HG03521 (cell line): ENCODE measurements around the gene ACVR1B.

ENCODE experiments used
- ATAC-seq: cut with Tn5 transposase; IDR thresholded peaks from one replicate; pipeline ENCODE4 v1.9.1; 2021; ENCODE audit warnings: mild to moderate bottlenecking, moderate library complexity; ENCODE audit not compliant: unreplicated experiment

Gene ACVR1B

DNA sequence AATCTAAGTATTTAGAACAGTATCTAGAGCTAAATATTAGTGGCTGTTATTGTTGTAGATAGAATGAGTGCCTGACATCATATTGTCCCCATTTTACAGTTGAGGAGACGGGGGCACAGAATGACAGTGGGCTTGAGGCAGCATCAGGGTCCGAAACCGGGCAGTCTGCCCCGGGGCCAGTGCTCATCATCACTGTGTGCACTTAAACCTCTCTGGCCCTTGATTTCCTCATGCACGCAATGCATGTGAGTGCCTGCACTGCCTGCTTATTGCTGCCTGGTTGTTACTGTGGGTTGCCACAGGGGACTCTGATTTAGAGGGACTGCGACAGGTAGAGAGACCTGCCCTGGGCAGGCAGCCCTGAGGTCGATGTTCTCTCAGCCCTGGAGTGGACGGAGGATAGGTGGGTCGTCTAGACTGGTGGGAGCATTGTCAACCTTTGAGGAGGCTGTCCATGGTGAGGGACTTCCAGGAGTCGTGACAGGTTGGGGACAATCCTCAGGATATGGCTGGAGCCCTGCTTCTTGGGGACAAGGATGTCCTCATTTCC lies 34.4 kb upstream of the ACVR1B start:
- no peak for ATAC-seq

GRCh38 chr12:51917746-51918453 lies 33.6 kb upstream of the ACVR1B start:
- no peak for ATAC-seq

DNA sequence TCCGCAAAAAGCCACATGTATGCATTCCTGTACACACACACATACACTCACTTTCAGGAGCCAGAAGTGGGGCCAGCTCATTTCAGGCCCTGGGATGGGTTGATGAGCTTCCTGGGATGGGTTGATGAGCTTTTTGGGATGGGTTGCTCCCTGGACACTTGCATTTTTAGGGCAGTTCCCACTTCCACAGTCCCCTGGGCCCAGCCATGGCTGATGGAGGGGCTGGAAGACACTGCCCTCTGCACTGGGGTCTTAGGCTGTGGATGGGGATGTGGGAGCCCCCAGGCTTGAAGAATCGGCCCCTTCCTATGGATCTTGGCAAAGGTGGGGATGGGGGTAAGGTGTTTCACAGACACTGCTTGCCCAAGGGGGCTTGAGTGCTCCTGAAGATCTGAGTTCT lies 31.5 kb upstream of the ACVR1B start:
- no peak for ATAC-seq

- no peak for ATAC-seq
Measured at GRCh38 chr12:51921017-51921725, 30.3 kb upstream of the ACVR1B start.

- no peak for ATAC-seq
Measured at GRCh38 chr12:51922146-51922545, 29.4 kb upstream of the ACVR1B start.

DNA sequence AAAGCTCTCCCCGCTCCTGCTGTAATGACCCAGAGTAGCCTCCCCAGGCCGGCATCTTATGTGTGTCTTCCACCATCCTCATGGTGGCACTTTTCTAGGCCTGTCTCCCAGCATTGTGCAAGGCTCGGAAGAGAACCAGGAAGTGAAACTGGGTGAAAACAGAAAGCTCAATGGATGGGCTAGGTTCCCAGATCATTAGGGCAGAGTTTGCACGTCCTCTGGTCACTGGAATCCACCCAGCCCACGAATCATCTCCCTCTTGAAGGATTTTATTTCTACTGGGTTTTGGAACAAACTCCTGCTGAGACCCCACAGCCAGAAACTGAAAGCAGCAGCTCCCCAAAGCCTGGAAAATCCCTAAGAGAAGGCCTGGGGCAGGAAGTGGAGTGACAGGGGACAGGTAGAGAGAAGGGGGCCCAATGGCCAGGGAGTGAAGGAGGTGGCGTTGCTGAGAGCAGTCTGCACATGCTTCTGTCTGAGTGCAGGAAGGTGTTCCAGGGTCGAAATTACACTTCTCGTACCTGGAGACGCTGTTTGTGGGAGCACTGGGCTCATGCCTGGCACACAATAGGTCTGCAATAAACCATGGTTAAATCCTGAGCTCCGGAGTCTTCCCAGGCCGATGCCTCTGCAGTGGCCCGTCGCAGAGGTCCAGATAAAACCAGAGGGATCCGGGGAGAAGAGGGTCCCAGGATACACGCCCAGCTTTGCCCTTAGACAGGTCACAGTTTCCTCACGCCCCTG lies 28.6 kb upstream of the ACVR1B start:
- no peak for ATAC-seq

- ATAC-seq, result no peak
Measured at GRCh38 chr12:51923506-51924365, 27.8 kb upstream of the ACVR1B start.

DNA sequence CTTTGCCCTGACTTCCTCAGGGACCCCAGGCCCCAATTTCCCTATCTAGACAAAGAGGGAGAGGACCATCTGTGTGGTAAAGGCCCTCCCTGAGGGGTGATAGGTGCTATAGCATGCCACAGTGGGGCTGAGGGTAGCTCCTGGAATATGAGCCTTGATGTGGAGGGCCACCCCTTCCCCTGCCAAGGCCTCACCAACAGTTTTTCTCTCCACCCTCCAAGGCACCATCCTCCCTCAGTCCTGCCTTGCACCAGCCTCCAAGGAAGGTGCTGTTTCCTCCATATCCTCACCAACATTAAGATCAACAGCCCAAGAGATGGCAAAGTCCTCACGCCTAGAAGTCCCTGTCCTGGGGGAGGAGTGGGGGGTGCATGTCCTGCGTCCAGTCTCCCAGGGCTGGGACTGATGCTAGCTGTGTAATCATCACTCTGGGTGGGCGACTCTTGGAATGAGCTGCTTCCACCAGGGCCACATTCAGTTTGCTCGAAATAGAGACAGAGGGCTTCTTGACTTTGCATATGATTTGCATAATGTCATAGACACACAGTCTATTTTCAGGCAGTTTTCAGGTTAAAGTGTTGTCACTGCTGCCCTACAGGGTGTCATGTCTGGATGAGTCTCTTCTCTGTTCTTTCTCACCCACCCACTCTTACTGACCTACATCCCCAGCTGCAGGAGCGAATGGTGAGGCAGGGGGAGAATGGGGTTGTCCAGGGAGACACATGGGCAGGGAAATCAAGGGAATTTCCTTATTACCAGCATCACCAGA lies 26.8 kb upstream of the ACVR1B start:
- ATAC-seq, result peak; percentile 56

GRCh38 chr12:51925346-51926063 lies 26.0 kb upstream of the ACVR1B start:
- ATAC-seq, result no peak

DNA sequence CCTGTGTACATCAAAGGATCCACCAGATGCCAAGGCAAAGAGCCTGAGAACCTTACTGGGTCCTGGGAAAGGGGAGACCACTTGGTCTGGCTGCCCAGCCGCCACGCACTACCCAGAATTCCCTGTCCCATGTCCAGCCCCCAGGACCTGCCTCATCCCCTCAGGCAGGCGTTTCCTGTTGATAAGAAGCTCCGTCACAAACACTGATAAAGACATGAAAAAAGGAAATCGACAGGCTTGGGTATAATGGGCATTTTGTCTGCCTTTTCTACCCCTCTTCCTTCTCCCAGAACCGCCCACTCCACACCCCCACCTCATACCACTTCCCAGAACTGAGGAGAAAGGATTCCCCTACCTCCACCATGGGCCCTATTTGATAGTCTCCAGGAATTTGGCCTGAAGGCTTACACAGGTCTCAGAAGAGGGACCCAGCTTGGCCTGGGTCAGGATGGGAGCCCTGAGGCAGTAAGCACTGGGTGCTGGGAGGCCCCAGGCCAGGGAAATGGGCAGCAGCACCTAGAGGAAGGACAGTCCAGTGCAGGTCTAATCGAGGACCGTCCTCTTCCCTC lies 25.4 kb upstream of the ACVR1B start:
- ATAC-seq, result no peak

GRCh38 chr12:51926718-51927117 lies 24.8 kb upstream of the ACVR1B start:
- no peak for ATAC-seq

DNA sequence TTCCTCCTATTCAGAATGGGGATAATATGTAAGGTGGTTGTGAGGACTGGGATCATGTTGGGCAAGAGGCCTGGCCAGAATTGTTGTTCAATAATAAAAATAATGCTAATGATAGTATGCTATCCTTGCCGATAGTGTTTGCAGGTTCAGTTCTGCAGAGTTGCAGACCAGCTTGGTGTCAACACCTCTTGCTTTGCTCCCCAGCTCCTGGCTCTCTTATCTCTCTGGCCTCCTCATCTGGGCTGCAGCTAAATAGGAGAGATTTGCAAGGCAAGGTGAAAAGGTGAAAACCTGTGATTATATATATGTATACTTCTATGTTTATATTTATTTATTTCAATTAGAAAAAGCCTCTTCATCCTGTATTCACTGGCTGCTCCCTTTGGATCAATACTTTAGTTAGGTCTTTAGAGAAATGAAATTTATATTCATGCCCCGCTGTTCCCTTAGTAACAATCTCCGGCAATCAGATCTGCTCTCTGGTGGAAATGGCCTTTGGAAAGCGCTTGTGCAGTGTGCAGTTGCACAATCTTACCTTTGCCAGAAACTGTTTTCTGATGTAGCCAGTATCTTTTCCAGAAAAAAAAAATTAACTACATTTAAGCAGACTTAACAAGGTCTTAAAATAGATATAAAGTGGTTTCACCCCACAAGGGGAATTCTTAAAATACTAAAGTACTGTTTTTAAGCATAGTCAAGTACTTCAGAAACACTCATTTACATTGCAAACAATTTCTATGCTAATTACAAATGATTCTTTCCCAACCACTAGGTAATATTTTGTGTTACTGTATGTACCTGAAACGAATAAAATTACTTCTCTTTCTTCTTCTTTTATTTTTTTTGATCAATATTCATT lies 19.1 kb upstream of the ACVR1B start:
- ATAC-seq, result no peak

- ATAC-seq, result no peak
Measured at GRCh38 chr12:51934080-51934479, 17.4 kb upstream of the ACVR1B start.

DNA sequence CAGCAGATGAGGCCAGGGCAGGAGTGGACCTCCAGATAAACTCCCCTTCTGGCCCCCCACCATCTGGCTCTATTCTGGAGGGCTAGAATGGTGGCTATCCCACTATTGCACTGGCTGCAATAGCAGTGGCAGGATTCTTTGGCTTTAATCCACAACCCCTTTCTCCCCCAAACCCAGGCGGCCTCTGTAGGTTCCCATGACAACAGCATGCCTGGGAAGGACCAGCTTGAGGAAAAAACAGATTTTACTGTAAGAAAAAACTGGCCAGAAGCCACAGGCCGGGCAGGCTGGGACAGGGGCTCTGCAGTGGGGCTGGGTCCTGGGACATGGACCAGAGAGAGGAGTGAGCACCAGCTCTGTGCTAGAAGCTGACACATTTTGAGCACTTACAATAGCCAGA lies 13.6 kb upstream of the ACVR1B start:
- no peak for ATAC-seq

DNA sequence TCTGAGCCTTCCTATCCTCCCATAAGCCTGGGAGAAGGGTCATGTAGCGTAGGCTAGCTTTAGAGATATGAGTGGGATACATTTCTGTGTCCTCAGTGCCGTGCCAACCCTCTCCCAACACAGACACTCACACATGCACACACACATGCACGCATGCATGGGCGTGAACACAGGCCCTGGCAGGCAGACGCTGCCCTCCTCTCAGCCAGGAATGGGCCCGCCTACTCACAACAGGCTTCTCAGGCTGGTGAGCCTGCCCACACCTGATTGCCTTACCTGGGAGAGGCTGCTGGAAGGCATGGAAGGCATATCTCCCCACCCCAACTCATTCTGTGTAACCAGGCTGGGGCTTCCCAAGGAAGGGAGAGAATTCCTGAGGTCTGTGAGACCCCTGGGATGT lies 12.8 kb upstream of the ACVR1B start:
- no peak for ATAC-seq

DNA sequence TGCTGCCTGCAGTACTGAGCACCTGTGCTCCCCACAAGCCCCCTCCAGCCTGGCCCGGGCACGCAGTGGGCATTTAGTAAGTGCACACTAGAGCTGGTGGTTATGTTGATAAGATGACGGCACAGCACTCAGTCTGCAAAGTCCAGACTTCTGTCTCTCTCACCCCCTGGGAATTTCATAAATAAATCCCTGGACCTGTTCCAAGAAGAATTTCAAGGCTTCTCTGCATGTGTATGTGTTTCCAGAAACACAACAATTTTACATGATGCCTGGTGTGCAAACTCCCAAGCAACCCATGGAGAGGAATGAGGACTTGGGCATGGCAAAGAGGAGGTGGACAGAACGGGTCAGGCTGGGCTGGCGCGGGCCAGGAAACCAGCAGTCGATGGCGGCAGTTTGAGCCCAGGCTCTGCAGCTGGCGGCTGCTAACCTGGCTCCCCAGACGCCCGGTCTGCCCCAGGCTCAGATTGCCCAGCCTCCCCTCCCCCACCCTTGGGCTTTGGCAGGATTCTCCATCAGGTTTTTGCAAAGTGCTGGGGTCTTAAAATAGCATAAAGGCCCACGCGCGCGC lies 10.4 kb upstream of the ACVR1B start:
- no peak for ATAC-seq

- no peak for ATAC-seq
Measured at GRCh38 chr12:51941604-51942003, 9.9 kb upstream of the ACVR1B start.

DNA sequence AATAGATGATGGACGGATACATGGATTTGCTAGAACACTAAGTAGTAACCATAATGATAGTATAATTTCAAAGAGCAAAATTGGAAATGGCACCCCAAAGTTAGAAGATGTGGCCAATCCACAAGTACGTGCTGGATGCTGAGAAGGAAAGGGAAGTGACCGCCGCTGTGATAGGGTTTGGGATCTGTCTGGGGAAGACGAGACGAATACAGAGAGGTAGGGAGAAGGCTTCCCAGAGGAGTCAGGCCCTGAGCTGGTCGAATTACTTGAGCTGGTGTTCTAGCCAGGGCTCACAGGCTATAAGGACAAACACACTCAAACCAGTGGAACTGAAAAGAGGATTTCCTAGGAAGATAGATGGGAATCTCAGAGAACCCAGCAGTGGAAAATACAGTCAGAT lies 9.4 kb upstream of the ACVR1B start:
- no peak for ATAC-seq
